ENCODE data around the gene FAM181B.
A peak's percentile ranks its signal among the peaks of the same experiment; 100 is the strongest.

- TF ChIP-seq CTCF (conservative IDR thresholded peaks at IDR 0.05 in 1 of 2, IDR thresholded peaks at IDR 0.05 in 1 of 2; ENCODE audit: extremely low read depth in 1 of 2, insufficient read depth in 1 of 2, low read depth in 1 of 2, low read length in 2 of 2) (peak; percentile 79), EZH2 (IDR thresholded peaks at IDR 0.05; ENCODE audit: borderline replicate concordance, low read length) (no peak)
Observed at GRCh38 chr11:82775736-82776346, 42.2 kb upstream of the FAM181B start.
